Gastroesophageal sphincter (tissue), 4 donors: ENCODE measurements around the gene ZCCHC17. TPM values are rescaled to one million over a fixed set of nuclear protein-coding genes. Genes with fewer than 3 reads are reported as not detected.

Experiments used
- ATAC-seq: fragments of 150-250 bp; one replicate; pipeline ENCODE4 v1.9.1; 2016; ENCODE audit warnings: mild to moderate bottlenecking, moderate library complexity
- H3K27ac ChIP-seq, 4 donors: fragments of 200-600 bp; sonication (generic) in 3 of 4; 1 replicate in 3 of 4; 2 replicates in 1 of 4; pipeline ENCODE4 v1.5.1; 2016 to 2019
- H3K27me3 ChIP-seq: fragments of 200-600 bp; sonication (generic); one replicate; pipeline ENCODE4 v1.5.1; 2019
- H3K36me3 ChIP-seq, 2 donors: fragments of 200-600 bp; sonication (generic); one replicate each; pipeline ENCODE4 v1.5.1; 2019; ENCODE audit warnings: control low read depth in 1 of 2
- H3K4me1 ChIP-seq, 3 donors: fragments of 200-600 bp; sonication (generic); 1 replicate in 2 of 3; 2 replicates in 1 of 3; pipeline ENCODE4 v1.5.1; 2016 to 2019; ENCODE audit warnings: control low read depth in 2 of 3
- H3K4me3 ChIP-seq, 2 donors: fragments of 200-600 bp; sonication (generic); one replicate each; pipeline ENCODE4 v1.5.1; 2019; ENCODE audit warnings: mild to moderate bottlenecking in 1 of 2, moderate library complexity in 1 of 2
- H3K9me3 ChIP-seq, 3 donors: fragments of 200-600 bp; sonication (generic); one replicate each; pipeline ENCODE4 v1.5.1; 2017 to 2019; ENCODE audit warnings: control low read depth in 2 of 3
- EP300 ChIP-seq: sonication (generic); formaldehyde crosslinking; IDR thresholded peaks from one replicate; pipeline ENCODE4 v1.6.1; 2017; ENCODE audit warnings: antibody characterized with exemption, mild to moderate bottlenecking
- POLR2A ChIP-seq, 2 donors: fragments of 450-650 bp; IDR thresholded peaks; one replicate each; pipeline ENCODE4 v1.6.1; 2017; ENCODE audit warnings: antibody characterized with exemption in 2 of 2, mild to moderate bottlenecking in 2 of 2, moderate library complexity in 1 of 2
- POLR2AphosphoS5 ChIP-seq: sonication (generic); formaldehyde crosslinking; IDR thresholded peaks from one replicate; pipeline ENCODE4 v1.6.1; 2017; ENCODE audit warnings: antibody characterized with exemption
- WGBS, 2 donors: methylation state at CpG; one replicate each; pipeline ENCODE4 v1.1.5; 2018; ENCODE audit warnings: low coverage in 1 of 2; 5-methylcytosine and 5-hydroxymethylcytosine counted together
- total RNA-seq, 4 donors: library from RNA; depleted of rRNA; stranded (reverse); fragments of >200 nt; gene quantifications; one replicate each; pipeline ENCODE4 v1.1.0, GENCODE V29; 2016
- TF ChIP-seq, protein P1 (sequence below), 4 experiments: fragments of 200-600 bp in 2 of 4; fragments of 450-650 bp in 2 of 4; sonication (generic) in 1 of 4; IDR thresholded peaks; one replicate each; pipeline ENCODE4 v1.5.1; 2017 to 2019; ENCODE audit warnings: antibody characterized with exemption in 4 of 4, mild to moderate bottlenecking in 2 of 4, moderate library complexity in 2 of 4

The ZCCHC17 gene
- total RNA-seq, 4 donors from 2014 or later = 25.4 to 28.7 (median 27.4) TPM

DNA sequence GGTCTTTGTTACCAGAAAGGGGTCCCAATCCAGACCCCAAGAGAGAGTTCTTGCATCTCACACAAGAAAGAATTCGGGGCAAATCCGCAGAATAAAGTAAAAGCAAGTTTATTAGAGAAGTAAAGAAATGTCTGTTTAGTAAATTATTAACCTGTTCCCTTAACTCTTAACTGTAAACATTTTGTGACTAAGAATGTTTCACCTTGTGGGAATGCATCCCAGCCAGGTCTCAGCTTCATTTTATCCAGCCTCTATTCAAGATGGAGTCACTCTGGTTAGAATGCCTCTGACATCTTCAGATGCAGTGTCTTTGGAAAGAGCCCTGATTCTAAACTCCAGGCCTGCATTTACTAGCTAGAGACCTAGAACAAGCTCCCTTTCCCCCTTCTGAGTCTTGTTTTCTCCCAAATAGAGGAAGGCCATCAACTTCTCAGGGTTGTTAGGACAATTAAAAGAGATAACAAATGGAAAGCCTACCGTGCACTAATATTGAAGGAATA lies 80.6 kb downstream of the ZCCHC17 start:
- H3K27me3 ChIP-seq = no peaks in the 10 kb centered on the region
- TF ChIP-seq POLR2AphosphoS5 (no peak), POLR2A (IDR thresholded peaks at IDR 0.05) (no peak), EP300 (no peak)
- TF ChIP-seq, protein P1, sequence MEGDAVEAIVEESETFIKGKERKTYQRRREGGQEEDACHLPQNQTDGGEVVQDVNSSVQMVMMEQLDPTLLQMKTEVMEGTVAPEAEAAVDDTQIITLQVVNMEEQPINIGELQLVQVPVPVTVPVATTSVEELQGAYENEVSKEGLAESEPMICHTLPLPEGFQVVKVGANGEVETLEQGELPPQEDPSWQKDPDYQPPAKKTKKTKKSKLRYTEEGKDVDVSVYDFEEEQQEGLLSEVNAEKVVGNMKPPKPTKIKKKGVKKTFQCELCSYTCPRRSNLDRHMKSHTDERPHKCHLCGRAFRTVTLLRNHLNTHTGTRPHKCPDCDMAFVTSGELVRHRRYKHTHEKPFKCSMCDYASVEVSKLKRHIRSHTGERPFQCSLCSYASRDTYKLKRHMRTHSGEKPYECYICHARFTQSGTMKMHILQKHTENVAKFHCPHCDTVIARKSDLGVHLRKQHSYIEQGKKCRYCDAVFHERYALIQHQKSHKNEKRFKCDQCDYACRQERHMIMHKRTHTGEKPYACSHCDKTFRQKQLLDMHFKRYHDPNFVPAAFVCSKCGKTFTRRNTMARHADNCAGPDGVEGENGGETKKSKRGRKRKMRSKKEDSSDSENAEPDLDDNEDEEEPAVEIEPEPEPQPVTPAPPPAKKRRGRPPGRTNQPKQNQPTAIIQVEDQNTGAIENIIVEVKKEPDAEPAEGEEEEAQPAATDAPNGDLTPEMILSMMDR (IDR thresholded peaks at IDR 0.05) = no peak
- 96 to 100% methylated on average over 3 of the region's 3 CpGs for whole genome bisulfite sequencing, 2 donors
- H3K4me3 ChIP-seq = no peak overlapping the region
- no peak overlapping the region for H3K27ac ChIP-seq
- no peaks in the 10 kb centered on the region for H3K36me3 ChIP-seq
- no peaks in the 10 kb centered on the region for H3K9me3 ChIP-seq
- H3K4me1 ChIP-seq = peaks cover 0 to 38% (median 26%) of the 10 kb centered on the region in 3 donors
- no peak for ATAC-seq

DNA sequence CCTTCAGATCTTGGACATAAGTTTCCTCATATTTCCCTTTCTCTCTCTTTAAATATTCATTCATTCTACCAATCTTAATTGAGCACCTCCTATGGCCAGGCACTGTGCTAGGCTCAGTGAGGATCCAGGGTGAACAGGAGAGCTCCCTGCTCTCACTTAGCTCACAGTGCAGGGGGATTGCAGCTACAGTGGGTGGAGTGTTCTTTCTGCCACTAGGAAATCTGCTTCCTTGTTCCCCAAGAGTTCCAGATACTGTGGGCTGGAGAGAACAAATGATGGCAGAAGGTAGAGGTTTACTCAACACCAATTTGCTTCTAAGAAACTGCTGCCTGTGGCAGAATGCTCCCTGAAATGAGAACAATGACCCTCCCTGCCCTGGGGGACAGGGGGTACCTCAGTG lies 81.2 kb downstream of the ZCCHC17 start:
- Histone ChIP-seq H3K9me3 (no peaks in the 10 kb centered on the region), H3K4me3 (no peak overlapping the region), H3K27me3 (no peaks in the 10 kb centered on the region), H3K27ac (no peak overlapping the region), H3K4me1 (peaks cover 0 to 32% (median 21%) of the 10 kb centered on the region in 3 donors), H3K36me3 (no peaks in the 10 kb centered on the region)
- no peak for TF ChIP-seq EP300
- TF ChIP-seq, protein P1 (IDR thresholded peaks at IDR 0.05) = no peak
- TF ChIP-seq POLR2AphosphoS5 = no peak
- no peak for TF ChIP-seq POLR2A (IDR thresholded peaks at IDR 0.05)
- ATAC-seq = no peak

DNA sequence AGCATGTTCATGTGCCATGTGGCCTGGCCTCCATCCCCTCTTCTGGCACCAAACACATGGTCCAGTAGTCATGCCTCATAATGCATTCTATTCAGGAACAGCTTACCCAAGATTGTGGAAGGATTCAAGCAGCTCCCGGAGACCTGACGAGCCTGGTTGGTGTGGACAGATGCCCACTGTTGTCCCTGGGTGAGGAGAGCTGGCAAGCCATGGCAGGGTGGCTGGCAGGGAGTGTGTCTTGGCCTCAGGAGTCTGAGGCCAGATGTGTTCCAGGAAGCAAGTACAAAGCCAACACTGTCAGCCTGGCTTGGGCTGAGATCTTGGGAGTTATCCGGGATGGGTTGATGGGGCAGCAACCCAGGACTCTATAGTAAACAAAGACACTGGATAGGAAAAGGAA lies 83.3 kb downstream of the ZCCHC17 start:
- 80% methylated on average over 1 of the region's 3 CpGs; no CpG with 5 or more reads in 1 of the 2 donors for WGBS, 2 donors
- H3K27ac ChIP-seq = no peak overlapping the region

DNA sequence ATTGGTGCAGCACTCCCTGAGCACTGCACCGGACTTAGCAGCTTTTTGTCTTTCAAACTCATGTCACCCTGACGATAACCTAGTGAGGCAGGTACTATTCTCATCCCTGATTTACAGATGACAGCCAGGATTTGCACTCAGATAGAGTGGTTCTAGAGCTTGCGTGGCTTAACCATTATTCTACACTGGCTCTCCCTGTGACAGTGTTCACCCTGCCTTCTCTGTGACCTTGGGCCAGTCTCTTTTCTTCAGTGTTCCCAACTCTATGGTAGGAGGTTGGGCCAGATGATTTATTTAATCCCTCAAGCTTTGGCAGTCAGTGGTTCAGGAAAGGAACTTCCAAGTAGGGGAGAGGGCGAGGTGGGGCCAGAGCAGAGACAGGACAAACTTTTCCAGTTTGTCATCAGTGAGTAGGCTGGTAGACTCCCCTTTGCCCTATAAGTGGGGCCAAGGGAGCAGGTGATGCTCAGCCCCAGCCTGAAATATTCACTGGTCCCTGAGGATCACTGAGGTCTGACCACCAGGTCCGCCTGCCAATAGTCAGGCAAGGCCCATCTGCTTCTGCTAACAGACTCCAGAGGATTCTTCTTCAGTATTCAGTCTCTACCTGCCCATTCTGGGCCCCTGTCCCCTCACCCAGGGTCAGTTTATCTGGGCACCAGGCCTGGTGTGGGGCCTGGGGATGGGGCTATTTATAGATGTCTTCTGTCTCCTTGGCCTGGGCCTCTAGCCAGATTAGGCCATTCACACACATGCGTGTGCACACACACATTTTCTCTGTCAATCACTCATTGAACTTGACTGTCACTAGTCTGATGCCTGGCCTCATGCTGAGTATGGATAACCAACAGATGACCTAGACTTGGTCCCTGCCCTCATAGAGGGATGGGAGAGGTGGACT lies 84.8 kb downstream of the ZCCHC17 start:
- Histone ChIP-seq H3K4me1 (peaks cover 0 to 10% (median 5%) of the 10 kb centered on the region in 3 donors), H3K9me3 (no peaks in the 10 kb centered on the region), H3K36me3 (no peaks in the 10 kb centered on the region), H3K27ac (no peak overlapping the region), H3K4me3 (no peak overlapping the region), H3K27me3 (no peaks in the 10 kb centered on the region)
- 68 to 70% methylated on average over 2 to 6 of the region's 6 CpGs for WGBS, 2 donors
- no peak for TF ChIP-seq POLR2AphosphoS5
- TF ChIP-seq, protein P1 (IDR thresholded peaks at IDR 0.05) = no peak
- TF ChIP-seq POLR2A (IDR thresholded peaks at IDR 0.05) = no peak
- TF ChIP-seq EP300 = no peak
- peak; percentile 37 for ATAC-seq

More for the DNA sequence above, 83.3 kb downstream of the ZCCHC17 start:
- no peak for ATAC-seq
- H3K4me1 ChIP-seq = peaks cover 0 to 10% (median 5%) of the 10 kb centered on the region in 3 donors
- H3K27me3 ChIP-seq = no peaks in the 10 kb centered on the region
- no peak for TF ChIP-seq POLR2A (IDR thresholded peaks at IDR 0.05)
- TF ChIP-seq, protein P1 (IDR thresholded peaks at IDR 0.05) = no peak
- H3K4me3 ChIP-seq = no peak overlapping the region
- no peaks in the 10 kb centered on the region for H3K9me3 ChIP-seq
- no peaks in the 10 kb centered on the region for H3K36me3 ChIP-seq
